GM18861 (cell line): ENCODE data around the gene ASRGL1.

Experiments
- ATAC-seq: cut with Tn5 transposase; IDR thresholded peaks from one replicate; pipeline ENCODE4 v1.9.1; 2021; ENCODE audit not compliant: unreplicated experiment

ASRGL1 gene

GRCh38 chr11:62439785-62440602 is 102.7 kb downstream of the ASRGL1 start:
- ATAC-seq: no peak
